ENCODE results near the gene TBCCD1. TPM values are rescaled to one million over a fixed set of nuclear protein-coding genes. Genes with fewer than 3 reads are reported as not detected.

The TBCCD1 gene
- total and polyA plus RNA-seq, 2 of the 4 experiments (the other 2 are of a cell fraction), result 7.9 to 19.7 TPM

DNA sequence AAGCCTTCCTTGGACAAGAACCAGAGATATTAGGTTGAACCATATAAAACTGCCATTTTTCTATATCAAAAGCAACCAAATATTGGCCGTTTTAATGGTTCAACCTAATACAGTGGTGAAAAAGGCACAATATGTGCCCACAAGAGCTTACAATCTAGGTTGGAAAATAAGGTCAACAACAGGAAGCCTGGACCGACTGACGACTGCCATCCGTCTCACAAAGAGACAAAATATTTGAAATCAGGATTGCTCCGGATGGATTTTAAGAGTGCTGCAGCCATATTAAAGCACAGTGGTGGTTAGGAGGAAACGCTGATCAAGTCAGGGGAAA, 47.1 kb upstream of the TBCCD1 start:
- Histone ChIP-seq H2BK5ac (ENCODE audit: low read depth, low read length, poor library complexity, severe bottlenecking) (no peak overlapping the region), H3K4ac (ENCODE audit: low read depth, low read length) (no peak overlapping the region), H2BK20ac (ENCODE audit: low read depth, low read length) (no peak overlapping the region), H3K27me3 (ENCODE audit: control insufficient read depth, insufficient read depth, low read length) (peaks cover 18% of the 10 kb centered on the region; the same call in 1 of the 2 replicates), H3K27ac (ENCODE audit: insufficient read depth, low read length) (no peak overlapping the region), H3K79me1 (ENCODE audit: low read depth in 1 of 2, low read length in 2 of 2) (no peaks in the 10 kb centered on the region), H3K9ac (ENCODE audit: low read depth, low read length) (no peak overlapping the region), H2AK5ac (ENCODE audit: low read depth, low read length) (no peak overlapping the region), H3K36me3 (ENCODE audit: control insufficient read depth, insufficient read depth, low read length) (no peaks in the 10 kb centered on the region), H3K56ac (ENCODE audit: extremely low read depth, insufficient read depth, low read length) (no peak overlapping the region), H3K4me3 (ENCODE audit: insufficient read depth, low read depth, low read length) (no peak overlapping the region), H3K4me2 (ENCODE audit: low read depth, low read length) (no peak overlapping the region), H2AFZ (replicated peaks; ENCODE audit: low read length, poor library complexity) (no peak overlapping the region), H4K91ac (ENCODE audit: insufficient read depth, low read depth, low read length) (no peak overlapping the region), H4K8ac (ENCODE audit: low read depth in 2 of 2, low read length in 2 of 2) (no peak overlapping the region), H3K9me1 (ENCODE audit: insufficient read depth, low read length) (no peaks in the 10 kb centered on the region), H4K5ac (ENCODE audit: low read depth, low read length) (no peak overlapping the region), H3K18ac (ENCODE audit: low read depth, low read length) (no peak overlapping the region), H4K20me1 (ENCODE audit: insufficient read depth, low read length) (no peaks in the 10 kb centered on the region), H2BK120ac (ENCODE audit: low read depth, low read length) (no peak overlapping the region), H2AK9ac (replicated peaks; ENCODE audit: low read depth, low read length, poor library complexity) (no peak overlapping the region), H3K4me1 (ENCODE audit: control insufficient read depth, insufficient read depth, low read length) (no peaks in the 10 kb centered on the region), H3K23ac (ENCODE audit: low read depth, low read length) (no peak overlapping the region), H3K9me3 (ENCODE audit: control insufficient read depth, insufficient read depth, low read length) (no peaks in the 10 kb centered on the region), H2BK15ac (ENCODE audit: low read depth, low read length) (no peak overlapping the region), H3K14ac (replicated peaks; ENCODE audit: low read depth, low read length) (no peak overlapping the region)
- DNase-seq (no peak), ATAC-seq (ENCODE audit: low read depth) (no peak)
- TF ChIP-seq CHD1 (IDR thresholded peaks at IDR 0.05; ENCODE audit: low read depth, low read length), result no peak
- TF ChIP-seq FOS (IDR thresholded peaks at IDR 0.05; ENCODE audit: low read depth, low read length), result no peak
- TF ChIP-seq RCOR1 (IDR thresholded peaks at IDR 0.05; ENCODE audit: insufficient replicate concordance, low read length), result no peak
- no peak for TF ChIP-seq POLR2A (IDR thresholded peaks at IDR 0.05; ENCODE audit: low read depth, low read length)
- no peak for TF ChIP-seq RFX5 (IDR thresholded peaks at IDR 0.05; ENCODE audit: low read depth, low read length)
- TF ChIP-seq, protein P1, sequence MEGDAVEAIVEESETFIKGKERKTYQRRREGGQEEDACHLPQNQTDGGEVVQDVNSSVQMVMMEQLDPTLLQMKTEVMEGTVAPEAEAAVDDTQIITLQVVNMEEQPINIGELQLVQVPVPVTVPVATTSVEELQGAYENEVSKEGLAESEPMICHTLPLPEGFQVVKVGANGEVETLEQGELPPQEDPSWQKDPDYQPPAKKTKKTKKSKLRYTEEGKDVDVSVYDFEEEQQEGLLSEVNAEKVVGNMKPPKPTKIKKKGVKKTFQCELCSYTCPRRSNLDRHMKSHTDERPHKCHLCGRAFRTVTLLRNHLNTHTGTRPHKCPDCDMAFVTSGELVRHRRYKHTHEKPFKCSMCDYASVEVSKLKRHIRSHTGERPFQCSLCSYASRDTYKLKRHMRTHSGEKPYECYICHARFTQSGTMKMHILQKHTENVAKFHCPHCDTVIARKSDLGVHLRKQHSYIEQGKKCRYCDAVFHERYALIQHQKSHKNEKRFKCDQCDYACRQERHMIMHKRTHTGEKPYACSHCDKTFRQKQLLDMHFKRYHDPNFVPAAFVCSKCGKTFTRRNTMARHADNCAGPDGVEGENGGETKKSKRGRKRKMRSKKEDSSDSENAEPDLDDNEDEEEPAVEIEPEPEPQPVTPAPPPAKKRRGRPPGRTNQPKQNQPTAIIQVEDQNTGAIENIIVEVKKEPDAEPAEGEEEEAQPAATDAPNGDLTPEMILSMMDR (conservative IDR thresholded peaks at IDR 0.05; ENCODE audit: low read depth, low read length), result no peak
- no peak for TF ChIP-seq RAD21 (IDR thresholded peaks at IDR 0.05; ENCODE audit: low read length)
- TF ChIP-seq, protein P2, sequence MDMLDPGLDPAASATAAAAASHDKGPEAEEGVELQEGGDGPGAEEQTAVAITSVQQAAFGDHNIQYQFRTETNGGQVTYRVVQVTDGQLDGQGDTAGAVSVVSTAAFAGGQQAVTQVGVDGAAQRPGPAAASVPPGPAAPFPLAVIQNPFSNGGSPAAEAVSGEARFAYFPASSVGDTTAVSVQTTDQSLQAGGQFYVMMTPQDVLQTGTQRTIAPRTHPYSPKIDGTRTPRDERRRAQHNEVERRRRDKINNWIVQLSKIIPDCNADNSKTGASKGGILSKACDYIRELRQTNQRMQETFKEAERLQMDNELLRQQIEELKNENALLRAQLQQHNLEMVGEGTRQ (IDR thresholded peaks at IDR 0.05; ENCODE audit: low read depth, low read length), result no peak
- TF ChIP-seq MXI1 (IDR thresholded peaks at IDR 0.05; ENCODE audit: borderline replicate concordance, low read depth, low read length), result no peak
- no peak for TF ChIP-seq SMC3 (IDR thresholded peaks at IDR 0.05; ENCODE audit: low read depth, low read length)
- no peak for TF ChIP-seq BHLHE40 (IDR thresholded peaks at IDR 0.05; ENCODE audit: low read depth, low read length)
- no peak for TF ChIP-seq MAZ (IDR thresholded peaks at IDR 0.05; ENCODE audit: borderline replicate concordance, low read depth, low read length)
- TF ChIP-seq, protein P3, sequence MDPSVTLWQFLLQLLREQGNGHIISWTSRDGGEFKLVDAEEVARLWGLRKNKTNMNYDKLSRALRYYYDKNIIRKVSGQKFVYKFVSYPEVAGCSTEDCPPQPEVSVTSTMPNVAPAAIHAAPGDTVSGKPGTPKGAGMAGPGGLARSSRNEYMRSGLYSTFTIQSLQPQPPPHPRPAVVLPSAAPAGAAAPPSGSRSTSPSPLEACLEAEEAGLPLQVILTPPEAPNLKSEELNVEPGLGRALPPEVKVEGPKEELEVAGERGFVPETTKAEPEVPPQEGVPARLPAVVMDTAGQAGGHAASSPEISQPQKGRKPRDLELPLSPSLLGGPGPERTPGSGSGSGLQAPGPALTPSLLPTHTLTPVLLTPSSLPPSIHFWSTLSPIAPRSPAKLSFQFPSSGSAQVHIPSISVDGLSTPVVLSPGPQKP (IDR thresholded peaks at IDR 0.05; ENCODE audit: borderline replicate concordance, low read depth, low read length), result no peak
- TF ChIP-seq CEBPB (IDR thresholded peaks at IDR 0.05; ENCODE audit: low read depth, low read length), result no peak
- no peak for TF ChIP-seq NFE2L2 (IDR thresholded peaks at IDR 0.05; ENCODE audit: low read depth, low read length)
- no peak for TF ChIP-seq MAFK (IDR thresholded peaks at IDR 0.05; ENCODE audit: low read depth, low read length)
- ChIA-PET CTCF (interaction anchor here (0.6 to 1.7 kb wide), 11 partner anchors 13 to 321 kb away, joined by 3 to 7 read pairs (median 3); no protein-coding TSS in a partner anchor), POLR2A (ENCODE audit: unreplicated experiment) (no interaction called here)
- intact Hi-C loops (cut with micrococcal nuclease) (loop anchor here (1.0 kb wide), 1 partner anchor 207 kb away; no protein-coding TSS in a partner anchor), dilution Hi-C loops (cut with HindIII; ENCODE audit: low sequenced_read_pairs, unreplicated experiment) (no loop called here), in situ Hi-C loops (cut with MboI; ENCODE audit: low sequenced_read_pairs) (no loop called here)
- 80% methylated on average over 4 of the region's 6 CpGs; no CpG with 5 or more reads in 1 of the 2 experiments for WGBS, 2 experiments (ENCODE audit: extremely low coverage in 2 of 2, insufficient read length in 1 of 2)
- BruUV-seq (replicated peaks), result no TSS peak

All from IMR-90 (cell line).